ENCODE results near the gene SWSAP1. TPM values are rescaled to one million over a fixed set of nuclear protein-coding genes. Genes with fewer than 3 reads are reported as not detected.

The SWSAP1 gene
- total and polyA plus RNA-seq, 2 of the 4 experiments (the other 2 are of a cell fraction): 0.36 to 1.6 TPM

DNA sequence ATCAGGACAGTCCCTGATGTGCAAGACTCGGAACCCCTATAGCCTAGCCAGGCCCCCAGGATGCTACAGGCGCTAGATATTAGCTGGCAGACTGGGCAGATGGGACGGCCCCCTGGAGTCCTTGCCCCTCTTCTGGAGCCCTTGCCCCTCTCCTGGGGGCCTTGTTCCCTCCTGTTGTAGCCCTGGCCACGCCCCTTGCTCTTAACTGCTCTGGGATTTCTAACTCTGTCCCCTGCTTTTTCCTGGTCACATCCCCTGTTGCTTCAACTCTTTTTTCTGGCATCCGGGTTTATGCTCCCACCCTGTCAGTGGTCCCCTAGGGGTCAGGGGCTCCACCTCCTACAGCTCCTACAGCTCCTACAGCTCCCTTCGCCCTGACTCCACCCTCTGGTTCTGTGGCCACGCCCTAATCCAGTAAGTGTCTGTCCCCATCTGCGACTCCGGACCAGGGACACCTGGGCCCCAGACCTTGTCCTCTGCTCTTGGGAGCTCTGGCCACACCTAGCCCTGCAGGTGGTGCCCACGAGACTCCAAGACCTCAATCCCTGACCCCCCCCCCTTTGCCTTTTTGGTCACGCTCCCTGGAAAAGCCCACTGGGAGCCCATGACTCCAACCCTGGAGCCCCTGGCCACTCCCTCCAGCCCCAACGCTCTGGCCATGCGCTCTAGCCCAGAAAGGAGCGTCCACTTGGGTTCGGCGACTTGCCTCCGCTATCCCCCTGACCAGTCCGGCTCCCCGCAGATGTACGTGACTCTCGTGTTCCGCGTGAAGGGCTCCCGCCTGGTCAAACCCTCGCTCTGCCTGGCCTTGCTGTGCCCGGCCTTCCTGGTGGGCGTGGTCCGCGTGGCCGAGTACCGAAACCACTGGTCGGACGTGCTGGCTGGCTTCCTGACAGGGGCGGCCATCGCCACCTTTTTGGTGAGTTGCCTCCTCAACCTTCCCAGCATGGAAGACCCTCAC lies 12.4 kb upstream of the SWSAP1 start:
- Histone ChIP-seq H4K5ac (ENCODE audit: low read depth, low read length) (no peak overlapping the region), H3K56ac (ENCODE audit: extremely low read depth, insufficient read depth, low read length) (no peak overlapping the region), H3K27ac (ENCODE audit: insufficient read depth, low read length) (no peak overlapping the region), H4K91ac (ENCODE audit: insufficient read depth, low read depth, low read length) (no peak overlapping the region), H2AFZ (replicated peaks; ENCODE audit: low read length, poor library complexity) (peak overlapping the region; percentile 32), H3K14ac (replicated peaks; ENCODE audit: low read depth, low read length) (no peak overlapping the region), H4K8ac (ENCODE audit: low read depth in 2 of 2, low read length in 2 of 2) (no peak overlapping the region), H3K79me1 (ENCODE audit: low read depth in 1 of 2, low read length in 2 of 2) (0 out of 4 replicates have a peak, but pooled peaks cover 0 to 4% of the 10 kb centered on the region in 2 experiments), H3K9me1 (ENCODE audit: insufficient read depth, low read length) (peaks cover 12% of the 10 kb centered on the region; the same call in 1 of the 2 replicates), H3K4me1 (ENCODE audit: control insufficient read depth, insufficient read depth, low read length) (no peaks in the 10 kb centered on the region), H3K4ac (ENCODE audit: low read depth, low read length) (no peak overlapping the region), H3K27me3 (ENCODE audit: control insufficient read depth, insufficient read depth, low read length) (no peaks in the 10 kb centered on the region), H2BK5ac (ENCODE audit: low read depth, low read length, poor library complexity, severe bottlenecking) (no peak overlapping the region), H3K9me3 (ENCODE audit: control insufficient read depth, insufficient read depth, low read length) (no peaks in the 10 kb centered on the region), H3K4me2 (ENCODE audit: low read depth, low read length) (no peak overlapping the region), H2BK15ac (ENCODE audit: low read depth, low read length) (no peak overlapping the region), H2AK9ac (replicated peaks; ENCODE audit: low read depth, low read length, poor library complexity) (peak overlapping the region; percentile 28), H2BK20ac (ENCODE audit: low read depth, low read length) (no peak overlapping the region), H3K23ac (ENCODE audit: low read depth, low read length) (no peak overlapping the region), H3K9ac (ENCODE audit: low read depth, low read length) (no peak overlapping the region), H2BK120ac (ENCODE audit: low read depth, low read length) (no peak overlapping the region), H3K18ac (ENCODE audit: low read depth, low read length) (no peak overlapping the region), H4K20me1 (ENCODE audit: insufficient read depth, low read length) (peaks cover 4% of the 10 kb centered on the region), H3K4me3 (ENCODE audit: insufficient read depth, low read depth, low read length) (no peak overlapping the region), H2AK5ac (ENCODE audit: low read depth, low read length) (no peak overlapping the region), H3K36me3 (ENCODE audit: control insufficient read depth, insufficient read depth, low read length) (peaks cover 39% of the 10 kb centered on the region)
- ChIA-PET POLR2A (ENCODE audit: unreplicated experiment) (interaction anchor here (0.8 kb wide), 1 partner anchor 44 kb away, joined by 3 read pairs; no protein-coding TSS in a partner anchor), CTCF (no interaction called here)
- TF ChIP-seq CHD1 (IDR thresholded peaks at IDR 0.05; ENCODE audit: low read depth, low read length) (no peak), RFX5 (IDR thresholded peaks at IDR 0.05; ENCODE audit: low read depth, low read length) (no peak), SMC3 (IDR thresholded peaks at IDR 0.05; ENCODE audit: low read depth, low read length) (no peak), MAZ (IDR thresholded peaks at IDR 0.05; ENCODE audit: borderline replicate concordance, low read depth, low read length) (no peak), MXI1 (IDR thresholded peaks at IDR 0.05; ENCODE audit: borderline replicate concordance, low read depth, low read length) (no peak), RCOR1 (IDR thresholded peaks at IDR 0.05; ENCODE audit: insufficient replicate concordance, low read length) (no peak), POLR2A (IDR thresholded peaks at IDR 0.05; ENCODE audit: low read depth, low read length) (no peak), BHLHE40 (IDR thresholded peaks at IDR 0.05; ENCODE audit: low read depth, low read length) (no peak), CEBPB (IDR thresholded peaks at IDR 0.05; ENCODE audit: low read depth, low read length) (no peak), RAD21 (IDR thresholded peaks at IDR 0.05; ENCODE audit: low read length) (no peak)
- TF ChIP-seq, protein P1, sequence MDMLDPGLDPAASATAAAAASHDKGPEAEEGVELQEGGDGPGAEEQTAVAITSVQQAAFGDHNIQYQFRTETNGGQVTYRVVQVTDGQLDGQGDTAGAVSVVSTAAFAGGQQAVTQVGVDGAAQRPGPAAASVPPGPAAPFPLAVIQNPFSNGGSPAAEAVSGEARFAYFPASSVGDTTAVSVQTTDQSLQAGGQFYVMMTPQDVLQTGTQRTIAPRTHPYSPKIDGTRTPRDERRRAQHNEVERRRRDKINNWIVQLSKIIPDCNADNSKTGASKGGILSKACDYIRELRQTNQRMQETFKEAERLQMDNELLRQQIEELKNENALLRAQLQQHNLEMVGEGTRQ (IDR thresholded peaks at IDR 0.05; ENCODE audit: low read depth, low read length): no peak
- TF ChIP-seq, protein P2, sequence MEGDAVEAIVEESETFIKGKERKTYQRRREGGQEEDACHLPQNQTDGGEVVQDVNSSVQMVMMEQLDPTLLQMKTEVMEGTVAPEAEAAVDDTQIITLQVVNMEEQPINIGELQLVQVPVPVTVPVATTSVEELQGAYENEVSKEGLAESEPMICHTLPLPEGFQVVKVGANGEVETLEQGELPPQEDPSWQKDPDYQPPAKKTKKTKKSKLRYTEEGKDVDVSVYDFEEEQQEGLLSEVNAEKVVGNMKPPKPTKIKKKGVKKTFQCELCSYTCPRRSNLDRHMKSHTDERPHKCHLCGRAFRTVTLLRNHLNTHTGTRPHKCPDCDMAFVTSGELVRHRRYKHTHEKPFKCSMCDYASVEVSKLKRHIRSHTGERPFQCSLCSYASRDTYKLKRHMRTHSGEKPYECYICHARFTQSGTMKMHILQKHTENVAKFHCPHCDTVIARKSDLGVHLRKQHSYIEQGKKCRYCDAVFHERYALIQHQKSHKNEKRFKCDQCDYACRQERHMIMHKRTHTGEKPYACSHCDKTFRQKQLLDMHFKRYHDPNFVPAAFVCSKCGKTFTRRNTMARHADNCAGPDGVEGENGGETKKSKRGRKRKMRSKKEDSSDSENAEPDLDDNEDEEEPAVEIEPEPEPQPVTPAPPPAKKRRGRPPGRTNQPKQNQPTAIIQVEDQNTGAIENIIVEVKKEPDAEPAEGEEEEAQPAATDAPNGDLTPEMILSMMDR (conservative IDR thresholded peaks at IDR 0.05; ENCODE audit: low read depth, low read length): no peak
- TF ChIP-seq, protein P3, sequence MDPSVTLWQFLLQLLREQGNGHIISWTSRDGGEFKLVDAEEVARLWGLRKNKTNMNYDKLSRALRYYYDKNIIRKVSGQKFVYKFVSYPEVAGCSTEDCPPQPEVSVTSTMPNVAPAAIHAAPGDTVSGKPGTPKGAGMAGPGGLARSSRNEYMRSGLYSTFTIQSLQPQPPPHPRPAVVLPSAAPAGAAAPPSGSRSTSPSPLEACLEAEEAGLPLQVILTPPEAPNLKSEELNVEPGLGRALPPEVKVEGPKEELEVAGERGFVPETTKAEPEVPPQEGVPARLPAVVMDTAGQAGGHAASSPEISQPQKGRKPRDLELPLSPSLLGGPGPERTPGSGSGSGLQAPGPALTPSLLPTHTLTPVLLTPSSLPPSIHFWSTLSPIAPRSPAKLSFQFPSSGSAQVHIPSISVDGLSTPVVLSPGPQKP (IDR thresholded peaks at IDR 0.05; ENCODE audit: borderline replicate concordance, low read depth, low read length): no peak
- BruUV-seq (replicated peaks): no TSS peak
- dilution Hi-C loops (cut with HindIII; ENCODE audit: low sequenced_read_pairs, unreplicated experiment): no loop called here
- intact Hi-C loops (cut with micrococcal nuclease): no loop called here
- ATAC-seq (ENCODE audit: low read depth) (no peak), DNase-seq (no peak)
- in situ Hi-C loops (cut with MboI; ENCODE audit: low sequenced_read_pairs): no loop called here
- WGBS, 2 experiments (ENCODE audit: extremely low coverage in 2 of 2, insufficient read length in 1 of 2): 73% methylated on average over 25 of the region's 35 CpGs; no CpG with 5 or more reads in 1 of the 2 experiments

Measured in IMR-90 (cell line).